Head of caudate nucleus (tissue), 42 donors: ENCODE data around the gene ABHD2.
A peak's percentile ranks its signal among the peaks of the same experiment; 100 is the strongest.

Experiments used
- DNase-seq, 42 donors: peaks; one replicate each; pipeline versions ENCODE4 v3.0.0 to v3.0.0-alpha.2; 2020 to 2021; ENCODE audit warnings: mixed read lengths in 7 of 42
- intact Hi-C: fragments of 100-400 bp; cut with DNase I; formaldehyde crosslinking; loops from one replicate; pipeline ENCODE4 v1.15.0; 2022

The ABHD2 gene

DNA sequence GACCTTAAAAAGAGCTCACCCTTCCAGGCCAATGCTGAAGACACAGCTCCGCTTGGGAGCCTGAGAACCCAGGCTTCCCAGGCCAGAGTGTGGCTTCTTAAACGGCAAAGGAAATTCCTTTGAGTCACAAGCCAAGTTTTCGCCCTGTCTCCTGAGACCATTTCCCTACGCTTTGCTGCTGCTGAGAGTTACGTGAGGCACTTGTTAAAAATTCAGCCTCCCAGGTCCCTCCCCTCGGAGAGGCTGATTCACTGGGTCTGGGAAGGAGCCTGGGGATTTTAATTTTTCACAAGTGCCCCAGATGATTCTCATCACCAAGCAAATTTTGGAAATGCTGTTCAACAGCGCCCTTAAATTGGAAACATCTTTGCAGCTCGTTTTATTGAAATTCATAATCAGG lies 107.6 kb downstream of the ABHD2 start:
- DNase-seq = peak in 1 of 42 donors; percentile 55
- intact Hi-C loops = no loop called here

DNA sequence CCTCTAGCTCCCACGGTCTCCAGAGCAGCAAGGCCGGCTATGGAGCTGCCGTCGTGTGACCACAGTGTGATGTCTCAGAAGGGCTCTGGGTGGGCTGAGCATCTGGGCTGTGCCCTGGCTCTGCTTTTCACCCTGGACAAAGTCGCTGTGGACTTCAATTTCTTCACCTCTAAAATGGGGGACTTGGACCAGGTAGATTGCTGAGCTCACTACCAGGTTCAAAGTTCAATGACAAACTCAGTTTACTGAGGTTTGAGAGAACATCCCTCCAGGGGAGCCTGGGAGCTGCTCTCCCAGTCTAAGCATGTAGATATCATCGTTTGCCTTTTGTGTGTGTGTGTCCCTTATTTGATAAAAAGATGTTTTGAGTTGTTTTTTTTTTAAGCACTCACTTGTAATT lies 108.0 kb downstream of the ABHD2 start:
- no peak for DNase-seq
- intact Hi-C loops = no loop called here

DNA sequence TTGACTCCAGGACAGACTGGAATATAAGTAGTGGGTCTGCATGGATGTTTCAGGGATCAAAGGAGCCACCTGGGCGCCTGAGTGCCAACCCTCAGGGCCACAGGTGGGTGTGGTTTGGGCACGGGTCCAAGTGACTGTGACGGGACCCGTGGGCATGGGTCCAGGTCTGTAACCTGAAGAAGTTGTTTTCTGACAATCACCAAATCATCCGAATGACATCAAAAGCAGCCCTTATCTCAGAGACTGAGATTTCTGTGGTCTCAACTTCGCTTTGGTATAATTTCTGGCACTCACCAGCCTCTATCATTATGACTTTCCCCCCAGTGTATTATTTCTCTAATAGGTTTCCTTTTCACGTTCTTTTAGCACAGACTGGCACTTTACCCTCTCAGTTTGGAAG lies 108.7 kb downstream of the ABHD2 start:
- intact Hi-C loops = no loop called here
- no peak for DNase-seq

DNA sequence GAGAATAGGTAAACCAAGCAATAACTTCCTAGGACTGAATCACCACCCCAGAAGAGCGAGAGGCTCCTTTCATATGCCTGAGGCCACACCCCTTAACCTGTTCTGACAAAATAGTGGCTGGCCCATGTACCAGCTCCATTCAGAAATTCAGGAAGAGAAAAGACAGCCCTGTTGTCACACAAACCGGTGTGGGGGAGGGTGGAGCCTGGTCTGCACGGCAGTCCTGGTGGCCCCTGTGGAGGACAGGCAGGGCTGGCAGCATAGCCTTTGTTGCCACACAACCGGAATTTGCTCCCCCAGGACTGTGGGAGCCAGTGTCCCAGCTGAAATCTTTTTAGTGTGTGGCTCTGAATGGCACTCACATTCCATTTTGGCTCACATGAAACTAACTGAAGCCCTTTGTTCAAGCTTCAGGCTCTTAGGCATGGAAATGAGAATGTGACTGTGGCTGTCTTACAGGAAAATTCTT lies 109.3 kb downstream of the ABHD2 start:
- peak; percentile 51 to 91 (median 74) for DNase-seq
- intact Hi-C loops = no loop called here

DNA sequence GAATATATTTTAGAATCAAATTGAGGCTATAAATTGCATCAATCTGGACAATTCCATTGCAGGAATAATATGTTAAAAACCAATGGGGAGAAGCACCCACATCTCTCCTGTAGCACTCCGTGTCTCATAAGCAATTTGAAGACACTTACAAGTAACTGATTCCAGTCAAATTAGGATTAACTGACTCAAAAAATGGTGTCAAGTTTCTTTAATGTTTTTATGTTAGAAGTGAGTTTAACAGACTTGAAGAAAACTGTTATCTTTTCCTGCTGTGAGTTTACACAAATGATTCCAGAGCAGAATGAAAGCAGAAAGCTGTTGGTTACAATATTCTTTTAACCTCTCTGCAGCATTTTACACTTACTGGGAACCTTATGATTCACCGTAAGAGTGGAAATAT lies 109.9 kb downstream of the ABHD2 start:
- no peak for DNase-seq
- intact Hi-C loops = no loop called here

DNA sequence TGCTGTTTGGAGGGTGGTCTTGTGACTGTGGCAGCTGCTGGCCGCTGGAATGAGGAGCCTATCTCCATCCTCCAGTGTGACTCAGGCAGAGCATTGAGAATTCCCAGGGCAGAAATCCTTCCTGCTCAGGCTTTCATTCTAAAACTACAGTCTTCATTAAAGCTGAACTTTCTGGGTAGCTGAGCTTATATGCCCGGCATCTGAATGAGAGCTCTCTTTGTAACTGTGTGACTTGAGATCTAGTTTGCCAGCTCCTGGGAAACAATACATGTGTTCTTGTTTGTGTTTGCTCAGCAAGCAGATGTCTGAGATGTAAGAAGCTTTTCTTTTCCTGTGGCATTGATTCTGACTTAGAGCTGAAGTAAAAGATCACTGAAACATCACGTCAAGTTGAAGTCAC lies 110.7 kb downstream of the ABHD2 start:
- DNase-seq = peak in 20 of 42 donors; percentile 28 to 79 (median 50)
- intact Hi-C loops = no loop called here

DNA sequence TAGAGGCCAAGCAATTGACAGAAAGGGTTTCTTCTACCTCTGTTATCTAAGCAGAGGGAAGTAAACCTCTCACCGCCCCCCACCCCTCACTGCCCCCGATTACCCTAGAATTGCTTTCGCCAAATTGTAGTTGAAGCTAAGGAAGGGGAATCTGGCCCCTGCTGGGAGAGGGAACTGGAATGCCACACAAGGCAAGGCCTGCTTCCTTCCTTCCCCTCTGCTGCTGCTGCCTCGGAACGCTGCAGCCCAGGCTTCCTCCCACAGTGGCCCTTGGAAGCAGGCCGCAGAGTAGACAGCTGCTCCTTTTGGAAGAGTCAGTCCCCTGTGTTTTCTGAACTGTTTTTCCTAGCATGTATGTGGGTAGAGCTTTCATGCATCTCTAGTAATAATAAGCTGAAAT lies 111.5 kb downstream of the ABHD2 start:
- intact Hi-C loops = loop anchor here (10.0 kb wide), 1 partner anchor 135 kb away; the partner anchor contains the start of gene POLG
- DNase-seq = peak in 28 of 42 donors; percentile 25 to 78 (median 44)

DNA sequence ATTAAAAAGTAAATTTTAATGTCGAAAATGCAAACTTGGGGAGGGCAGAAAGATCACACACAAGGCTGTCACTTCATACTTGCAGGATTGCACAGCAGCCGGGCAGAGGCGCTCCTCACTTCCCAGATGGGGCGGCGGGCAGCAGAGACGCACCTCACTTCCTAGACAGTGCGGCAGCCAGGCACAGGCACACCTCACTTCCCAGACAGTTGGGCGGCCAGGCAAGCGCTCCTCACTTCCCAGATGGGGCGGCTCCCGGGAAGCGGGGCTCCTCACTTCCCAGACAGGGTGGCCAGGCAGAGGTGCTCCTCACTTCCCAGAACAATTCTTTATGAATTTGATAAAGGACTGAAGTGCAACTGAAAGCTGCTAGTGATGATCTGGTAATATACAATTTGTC lies 111.9 kb downstream of the ABHD2 start:
- intact Hi-C loops = loop anchor here (10.0 kb wide), 1 partner anchor 135 kb away; the partner anchor contains the start of gene POLG
- DNase-seq = no peak

DNA sequence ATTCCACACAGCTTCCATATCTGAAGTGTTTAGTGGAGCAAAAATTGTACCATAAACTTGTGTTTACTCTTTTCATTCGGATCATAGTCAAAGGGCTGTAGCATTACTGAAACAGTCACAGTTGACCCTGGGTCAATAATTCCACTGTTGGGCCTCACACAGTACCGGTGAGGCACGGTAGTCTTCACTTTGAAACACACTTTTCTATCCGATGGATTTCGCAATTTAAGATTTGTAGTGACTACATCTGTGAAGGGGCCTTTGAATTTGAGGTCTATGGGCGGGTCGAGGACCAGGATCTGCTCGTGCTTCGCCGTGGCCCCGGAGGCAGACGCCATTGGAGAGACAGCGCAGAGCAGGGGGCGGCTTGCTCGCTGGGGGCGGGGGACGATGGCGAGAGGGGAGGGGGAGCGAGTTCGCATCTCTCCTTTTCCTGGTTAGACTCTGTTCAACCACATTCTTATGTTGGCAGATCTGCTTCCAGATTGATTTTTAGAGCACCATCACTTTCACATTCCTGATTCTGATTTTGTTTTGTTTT lies 113.3 kb downstream of the ABHD2 start:
- no peak for DNase-seq

DNA sequence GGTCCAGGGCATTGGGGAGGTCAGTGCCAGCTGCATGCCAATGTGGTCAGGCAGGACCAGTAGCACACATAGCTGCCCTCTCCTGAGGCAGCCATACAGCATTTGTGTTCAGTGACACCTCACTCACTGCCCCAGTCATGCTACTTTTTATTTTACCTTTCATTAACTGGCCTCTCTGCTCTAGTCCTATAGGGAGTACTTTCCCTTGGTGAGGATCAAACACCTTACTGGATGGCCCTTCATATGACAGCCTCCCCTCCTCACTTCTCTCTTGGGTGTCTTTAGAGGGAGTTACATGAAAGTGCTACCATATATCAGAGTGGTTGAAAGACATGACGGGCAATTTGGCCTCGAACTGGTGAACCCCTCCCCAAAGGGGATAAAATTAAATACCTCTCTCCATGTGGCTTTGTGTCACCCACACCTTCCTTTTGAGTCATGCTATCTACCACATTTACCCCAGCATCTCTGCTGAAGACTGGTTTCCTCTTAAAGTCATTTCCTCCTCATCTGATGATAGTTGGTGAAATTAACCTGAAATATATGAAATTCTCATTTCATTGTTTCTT lies 115.5 kb downstream of the ABHD2 start:
- intact Hi-C loops = loop anchor here (10.0 kb wide), 1 partner anchor 131 kb away; the partner anchor contains the start of gene POLG
- no peak for DNase-seq

More for the DNA sequence above, 113.3 kb downstream of the ABHD2 start:
- intact Hi-C loops = loop anchor here (10.0 kb wide), 1 partner anchor 133 kb away; the partner anchor contains the start of gene POLG

DNA sequence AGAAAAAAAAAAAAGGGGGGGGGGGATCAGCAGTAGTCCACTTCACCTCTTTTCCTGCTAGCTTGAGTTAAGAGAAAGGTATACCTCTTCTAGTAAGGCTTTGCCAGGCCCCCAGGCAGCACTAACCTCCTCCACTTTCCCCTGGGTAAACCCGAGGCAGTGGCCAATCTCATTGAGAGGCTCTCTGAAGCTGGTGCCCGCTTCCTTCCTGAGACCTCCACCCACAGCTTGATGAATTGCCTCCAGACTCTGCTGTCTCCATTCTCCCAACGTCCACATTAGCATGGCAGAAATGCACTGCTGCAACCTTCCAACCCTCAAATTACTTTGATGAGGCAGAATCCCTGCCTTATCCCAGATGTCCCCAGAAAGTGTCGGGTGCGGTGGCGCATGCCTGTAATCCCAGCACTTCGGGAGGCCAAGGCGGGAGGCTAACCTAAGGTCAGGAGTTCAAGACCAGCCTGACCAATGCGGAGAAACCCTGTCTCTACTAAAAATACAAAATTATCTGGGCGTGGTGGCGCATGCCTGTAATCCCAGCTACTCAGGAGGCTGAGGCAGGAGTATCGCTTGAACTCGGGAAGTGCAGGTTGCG lies 117.8 kb downstream of the ABHD2 start:
- intact Hi-C loops = loop anchor here (5.0 to 10.0 kb wide), 2 partner anchors 96 to 129 kb away; partner anchors contain the start of gene POLG
- no peak for DNase-seq

DNA sequence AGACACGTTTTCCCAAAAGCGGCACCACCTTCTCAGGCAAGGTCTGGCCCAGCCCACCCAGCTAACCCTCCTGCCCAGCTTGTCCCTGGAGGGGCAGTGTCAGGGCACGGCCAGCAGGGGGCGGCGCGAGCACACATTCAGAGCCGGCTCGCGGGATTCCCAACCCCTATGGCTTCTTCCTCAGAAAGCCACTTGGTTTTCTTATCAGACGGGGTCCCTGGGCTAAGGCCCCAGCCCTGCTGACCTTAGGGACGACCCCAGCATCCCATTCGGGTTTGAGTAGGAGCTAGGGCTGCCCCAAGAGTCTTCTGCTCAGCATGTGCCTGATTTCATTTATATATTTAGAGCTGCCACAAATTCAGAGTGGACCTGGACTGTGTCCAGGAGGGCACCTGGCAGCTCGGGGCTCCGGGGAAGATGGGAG lies 118.7 kb downstream of the ABHD2 start:
- DNase-seq = peak; percentile 77 to 93 (median 84)
- intact Hi-C loops = loop anchor here (5.0 to 10.0 kb wide), 2 partner anchors 95 to 128 kb away; partner anchors contain the start of gene POLG

DNA sequence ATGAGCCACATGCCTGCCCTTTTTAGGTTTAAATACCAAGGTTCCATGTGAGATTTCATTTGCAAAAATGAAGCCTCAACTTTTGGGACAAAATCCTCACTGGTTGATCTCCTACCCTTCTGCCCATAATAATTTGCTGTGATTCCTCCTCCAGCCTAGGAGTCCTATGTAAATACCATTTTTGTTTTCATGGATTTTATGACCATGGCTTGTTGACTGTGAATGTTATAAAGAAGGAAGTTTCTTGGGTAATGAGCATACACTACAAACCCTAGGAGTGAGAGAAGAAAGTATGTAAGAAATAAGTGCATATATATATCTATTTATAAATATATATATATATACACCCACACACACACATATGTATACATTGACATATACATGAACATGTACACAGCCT lies 120.0 kb downstream of the ABHD2 start:
- intact Hi-C loops = loop anchor here (5.0 to 10.0 kb wide), 2 partner anchors 94 to 127 kb away; partner anchors contain the start of gene POLG
- no peak for DNase-seq

DNA sequence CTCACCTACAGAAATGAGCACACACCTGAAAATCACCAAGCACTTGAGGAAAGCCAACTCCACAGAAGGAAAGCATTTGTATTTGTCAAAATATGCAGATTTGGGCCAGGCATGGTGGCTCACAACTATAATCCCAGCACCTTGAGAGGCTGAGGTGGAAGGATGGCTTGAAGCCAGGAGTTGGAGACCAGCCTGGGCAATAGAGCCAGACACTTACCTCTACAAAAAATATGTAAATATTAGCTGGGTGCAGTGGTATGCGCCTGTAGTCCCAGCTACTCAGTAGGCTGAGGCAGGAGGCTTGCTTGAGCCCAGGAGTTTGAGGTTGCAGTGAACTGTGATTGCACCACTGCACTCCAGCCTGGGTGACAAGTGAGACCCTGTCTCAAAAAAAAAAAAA lies 120.8 kb downstream of the ABHD2 start:
- DNase-seq = no peak
- intact Hi-C loops = loop anchor here (5.0 to 10.0 kb wide), 2 partner anchors 93 to 126 kb away; partner anchors contain the start of gene POLG

DNA sequence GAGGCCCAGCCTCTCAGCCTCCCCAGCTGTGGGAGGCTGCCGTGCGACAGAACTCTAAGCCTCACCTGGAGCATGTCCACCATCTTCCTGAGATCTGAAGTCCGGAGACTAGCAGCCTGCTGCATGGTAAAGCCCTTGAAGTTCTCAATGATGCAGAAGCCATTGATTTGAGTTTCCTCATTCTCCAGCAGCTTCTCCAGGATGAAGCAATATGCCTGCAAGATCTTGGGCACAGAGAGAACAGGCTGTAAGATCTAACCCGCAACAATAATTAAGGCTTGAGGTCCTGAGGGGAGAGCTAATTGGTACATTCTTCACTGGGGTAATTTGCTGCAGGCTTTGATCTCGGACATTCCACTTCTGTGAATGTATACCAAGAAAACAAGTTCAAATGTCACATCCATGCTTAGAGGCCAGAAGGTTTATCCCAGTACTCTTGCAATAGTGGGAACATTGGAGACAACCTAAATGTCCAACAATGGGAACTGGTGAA lies 123.5 kb downstream of the ABHD2 start:
- DNase-seq = no peak
- intact Hi-C loops = loop anchor here (10.0 kb wide), 1 partner anchor 223 kb away; no protein-coding TSS in a partner anchor

DNA sequence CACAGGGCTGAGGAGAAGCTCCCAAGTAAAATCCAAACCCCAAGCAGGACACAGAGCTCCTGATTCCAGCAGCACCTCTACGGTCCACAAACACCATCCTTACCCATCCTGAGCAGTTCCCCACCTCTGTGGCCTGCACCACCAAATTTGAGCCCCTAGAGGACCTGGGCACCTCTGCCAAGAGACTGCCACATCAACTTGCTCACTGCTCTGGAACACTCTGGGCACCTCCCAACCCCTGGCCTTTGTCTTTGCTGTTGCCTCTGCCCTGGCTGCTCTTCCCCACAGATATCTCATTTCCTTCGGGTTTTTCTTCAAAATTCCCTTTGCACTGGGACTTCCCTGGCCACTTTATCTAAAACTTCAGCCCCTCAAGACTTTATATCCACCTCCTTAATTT lies 127.4 kb downstream of the ABHD2 start:
- no peak for DNase-seq
- intact Hi-C loops = loop anchor here (10.0 kb wide), 1 partner anchor 219 kb away; no protein-coding TSS in a partner anchor

DNA sequence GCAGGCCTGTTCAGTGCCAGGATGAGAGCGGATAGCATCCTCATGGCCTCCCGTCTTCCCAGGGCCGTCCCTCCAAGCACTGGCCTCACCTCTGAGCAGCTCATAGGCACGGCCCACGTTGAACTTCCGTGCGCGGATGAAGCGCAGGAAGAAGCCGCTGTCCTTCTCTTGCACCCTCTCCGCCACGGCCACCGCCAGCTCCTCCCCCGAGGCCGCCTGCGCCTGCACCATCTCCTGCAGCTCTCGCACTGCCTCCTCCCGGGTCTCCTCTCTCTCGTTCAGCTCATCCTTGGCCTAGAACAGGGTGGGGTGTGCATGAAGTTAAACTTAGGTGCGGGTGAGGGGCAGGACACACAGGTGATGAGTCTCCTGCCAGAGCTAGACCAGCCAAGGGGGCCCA lies 128.8 kb downstream of the ABHD2 start:
- intact Hi-C loops = loop anchor here (10.0 kb wide), 1 partner anchor 218 kb away; no protein-coding TSS in a partner anchor
- DNase-seq = no peak

DNA sequence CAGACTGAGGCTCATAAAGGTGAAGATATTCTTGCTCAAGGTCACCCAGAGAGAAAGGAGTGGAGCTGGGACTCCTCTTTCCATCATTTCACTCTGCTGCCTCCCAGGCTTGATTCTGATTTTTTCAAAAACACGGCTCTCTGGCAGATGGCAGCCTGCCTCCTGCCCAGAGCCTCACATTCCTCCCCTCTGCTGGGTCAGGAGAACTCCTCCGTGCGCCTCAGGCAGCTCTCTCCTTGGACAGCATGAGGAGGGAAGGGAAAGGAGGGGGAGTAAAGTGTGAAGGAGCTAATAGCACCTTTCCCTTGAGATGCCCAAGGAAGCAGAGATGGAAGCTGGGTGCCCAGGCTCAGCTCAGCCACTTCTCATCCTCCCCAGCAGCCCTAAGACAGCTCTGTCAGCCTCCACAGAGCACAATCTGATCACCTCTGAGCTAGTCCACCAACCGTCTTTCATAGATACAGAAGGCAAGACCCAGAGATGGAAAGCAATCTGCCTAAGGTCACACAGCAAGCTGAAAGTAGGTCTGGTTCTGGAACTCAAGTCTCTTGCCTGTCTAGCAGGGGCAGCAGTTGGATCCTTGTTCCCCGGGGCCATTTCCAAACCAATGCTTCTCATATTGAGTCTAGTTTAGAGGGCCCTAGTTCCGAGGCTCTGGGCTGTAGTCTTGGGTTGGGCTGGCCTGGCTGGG lies 129.6 kb downstream of the ABHD2 start:
- intact Hi-C loops = loop anchor here (10.0 kb wide), 1 partner anchor 217 kb away; no protein-coding TSS in a partner anchor
- no peak for DNase-seq

DNA sequence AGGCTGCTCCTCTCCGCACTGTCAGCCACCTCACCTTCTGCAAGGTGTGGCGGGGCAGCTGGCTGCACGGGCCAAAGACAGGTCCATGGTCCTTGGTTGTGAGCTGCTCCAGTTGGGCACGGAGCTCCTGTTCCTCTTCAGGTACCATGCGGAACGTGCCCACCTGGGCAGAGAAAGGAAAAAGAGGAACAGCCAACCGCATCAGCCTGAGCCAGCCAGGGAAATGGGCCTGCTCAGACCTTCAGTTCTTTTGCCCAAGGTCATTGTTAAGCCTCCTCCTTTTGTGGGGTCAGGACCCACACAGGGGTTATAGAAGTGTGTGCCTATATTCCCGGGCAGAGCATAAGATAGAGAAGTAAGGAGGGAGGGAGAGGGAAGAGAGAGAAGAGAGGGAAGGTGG lies 130.3 kb downstream of the ABHD2 start:
- intact Hi-C loops = loop anchor here (10.0 kb wide), 1 partner anchor 216 kb away; no protein-coding TSS in a partner anchor
- DNase-seq = no peak
